Calu3 (cell line): Measurements from ENCODE around the gene ARIH2. TPM values are rescaled to one million over a fixed set of nuclear protein-coding genes. Genes with fewer than 3 reads are reported as not detected.

Experiments used
- BruUV-seq: library from RNA; stranded (reverse); fragments of 400-500 nt; replicated peaks from 2 replicates; lab custom pipeline; 2021; lab: Mats Ljungman, UMichigan
- CTCF ChIA-PET: fragments of 300-600 bp; sonication (Branson Sonifier 250); formaldehyde crosslinking; loops from one replicate; lab custom pipeline; 2022; ENCODE audit warnings: antibody characterized with exemption; lab: Charles Lee
- DNase-seq: peaks from one replicate; pipeline ENCODE4 v3.0.0; 2022
- H3K27ac Mint-ChIP-seq: one replicate; pipeline ENCODE4 v1.8.0; 2022; ENCODE audit warnings: mixed read lengths; ENCODE audit not compliant: unreplicated experiment
- H3K27me3 Mint-ChIP-seq: one replicate; pipeline ENCODE4 v1.8.0; 2022; ENCODE audit warnings: mixed read lengths; ENCODE audit not compliant: unreplicated experiment
- H3K36me3 Mint-ChIP-seq: one replicate; pipeline ENCODE4 v1.8.0; 2022; ENCODE audit warnings: mild to moderate bottlenecking, moderate library complexity, mixed read lengths; ENCODE audit not compliant: insufficient read depth, unreplicated experiment
- H3K4me1 Mint-ChIP-seq: one replicate; pipeline ENCODE4 v1.8.0; 2022; ENCODE audit warnings: mild to moderate bottlenecking, low read depth, mixed read lengths; ENCODE audit not compliant: unreplicated experiment
- H3K4me3 Mint-ChIP-seq: one replicate; pipeline ENCODE4 v1.8.0; 2022; ENCODE audit warnings: mild to moderate bottlenecking, low read depth, moderate library complexity, mixed read lengths; ENCODE audit not compliant: unreplicated experiment
- H3K9me3 Mint-ChIP-seq: one replicate; pipeline ENCODE4 v1.8.0; 2022; ENCODE audit warnings: low read depth, mixed read lengths; ENCODE audit not compliant: unreplicated experiment
- CTCF ChIP-seq: fragments of 200-600 bp; IDR thresholded peaks from one replicate; pipeline ENCODE4 v1.8.0; 2022; ENCODE audit warnings: antibody characterized with exemption; ENCODE audit not compliant: unreplicated experiment
- intact Hi-C: fragments of 100-400 bp; cut with micrococcal nuclease; formaldehyde crosslinking; loops from one replicate; pipeline ENCODE4 v1.10.0; 2022; ENCODE audit not compliant: unreplicated experiment
- total RNA-seq: library from RNA; stranded (reverse); gene quantifications from 2 replicates; pipeline ENCODE4 v1.2.3, GENCODE V29; 2022

Gene ARIH2
- total RNA-seq, 1 experiment from 2014 or later, result 109 TPM

- Mint-ChIP-seq H3K9me3 (no peaks in the 10 kb centered on the region), H3K27me3 (no peaks in the 10 kb centered on the region), H3K4me1 (no peaks in the 10 kb centered on the region), H3K27ac (no peak overlapping the region), H3K36me3 (peaks cover 45% of the 10 kb centered on the region), H3K4me3 (no peak overlapping the region)
- DNase-seq, result no peak
- TF ChIP-seq CTCF, result no peak
- no TSS peak for BruUV-seq
- intact Hi-C loops, result no loop called here
- CTCF ChIA-PET, result no interaction called here
Measured at GRCh38 chr3:48980295-48980694, 61.7 kb downstream of the ARIH2 start.

GRCh38 chr3:48982016-48982415 lies 63.4 kb downstream of the ARIH2 start:
- H3K27me3 Mint-ChIP-seq, result no peaks in the 10 kb centered on the region
- intact Hi-C loops, result no loop called here
- BruUV-seq, result no TSS peak
- no peaks in the 10 kb centered on the region for H3K4me1 Mint-ChIP-seq
- no peak overlapping the region for H3K27ac Mint-ChIP-seq
- no peak for TF ChIP-seq CTCF
- H3K4me3 Mint-ChIP-seq, result no peak overlapping the region
- peaks cover 45% of the 10 kb centered on the region for H3K36me3 Mint-ChIP-seq
- CTCF ChIA-PET, result interaction anchor here (0.6 kb wide), 2 partner anchors 26 to 151 kb away, joined by 3 read pairs; no protein-coding TSS in a partner anchor
- no peak for DNase-seq
- H3K9me3 Mint-ChIP-seq, result no peaks in the 10 kb centered on the region

GRCh38 chr3:48982686-48983085 lies 64.0 kb downstream of the ARIH2 start:
- BruUV-seq, result no TSS peak
- no peaks in the 10 kb centered on the region for H3K4me1 Mint-ChIP-seq
- TF ChIP-seq CTCF, result no peak
- H3K4me3 Mint-ChIP-seq, result no peak overlapping the region
- H3K27ac Mint-ChIP-seq, result no peak overlapping the region
- H3K27me3 Mint-ChIP-seq, result no peaks in the 10 kb centered on the region
- CTCF ChIA-PET, result no interaction called here
- H3K9me3 Mint-ChIP-seq, result no peaks in the 10 kb centered on the region
- intact Hi-C loops, result no loop called here
- peaks cover 42% of the 10 kb centered on the region for H3K36me3 Mint-ChIP-seq
- no peak for DNase-seq

GRCh38 chr3:48983096-48983495 lies 64.5 kb downstream of the ARIH2 start:
- Mint-ChIP-seq H3K4me3 (no peak overlapping the region), H3K27me3 (no peaks in the 10 kb centered on the region), H3K27ac (no peak overlapping the region), H3K9me3 (no peaks in the 10 kb centered on the region), H3K36me3 (peaks cover 38% of the 10 kb centered on the region), H3K4me1 (no peaks in the 10 kb centered on the region)
- BruUV-seq, result no TSS peak
- intact Hi-C loops, result no loop called here
- TF ChIP-seq CTCF, result no peak
- DNase-seq, result no peak
- CTCF ChIA-PET, result no interaction called here
